Endodermal cell (in vitro differentiated cells): ENCODE data around the gene C11orf24. TPM values are rescaled to one million over a fixed set of nuclear protein-coding genes. Genes with fewer than 3 reads are reported as not detected.

Source experiments
- DNase-seq: peaks from one replicate; pipeline ENCODE4 v3.0.0-alpha.2; 2017
- H3K27ac ChIP-seq: 2 replicates; pipeline ENCODE4 v1.5.1; 2013; ENCODE audit warnings: mild to moderate bottlenecking, low read depth, low read length, moderate library complexity
- H3K27me3 ChIP-seq: 2 replicates; pipeline ENCODE4 v1.6.1; 2013; ENCODE audit warnings: mild to moderate bottlenecking, low read length, moderate library complexity; ENCODE audit not compliant: insufficient read depth, control insufficient read depth, poor library complexity, severe bottlenecking
- H3K36me3 ChIP-seq: 2 replicates; pipeline ENCODE4 v1.7.0; 2013; ENCODE audit warnings: mild to moderate bottlenecking, low read length, moderate library complexity; ENCODE audit not compliant: control insufficient read depth, insufficient read depth
- H3K4me1 ChIP-seq: one replicate; pipeline ENCODE4 v1.7.0; 2013; ENCODE audit warnings: low read length; ENCODE audit not compliant: control insufficient read depth, insufficient read depth
- H3K4me3 ChIP-seq: 2 replicates; pipeline ENCODE4 v1.5.1; 2013; ENCODE audit warnings: mild to moderate bottlenecking, low read length, moderate library complexity
- H3K9ac ChIP-seq: 2 replicates; pipeline ENCODE4 v1.6.1; 2013; ENCODE audit warnings: mild to moderate bottlenecking, low read length, moderate library complexity; ENCODE audit not compliant: poor library complexity, severe bottlenecking; ENCODE audit errors: extremely low read depth
- H3K9me3 ChIP-seq: 2 replicates; pipeline ENCODE4 v1.6.1; 2013; ENCODE audit warnings: mild to moderate bottlenecking, low read length, moderate library complexity; ENCODE audit not compliant: control insufficient read depth
- H3K27ac Mint-ChIP-seq: 2 replicates; pipeline ENCODE4 v1.8.0; 2020; ENCODE audit warnings: mixed read lengths
- H3K27me3 Mint-ChIP-seq: 2 replicates; pipeline ENCODE4 v1.8.0; 2021; ENCODE audit warnings: mild to moderate bottlenecking, mixed read lengths; ENCODE audit not compliant: insufficient read depth
- H3K36me3 Mint-ChIP-seq: 2 replicates; pipeline ENCODE4 v1.8.0; 2020; ENCODE audit warnings: low read depth, mixed read lengths
- H3K4me1 Mint-ChIP-seq: 2 replicates; pipeline ENCODE4 v1.8.0; 2020; ENCODE audit warnings: mixed read lengths
- H3K4me3 Mint-ChIP-seq: 2 replicates; pipeline ENCODE4 v1.8.0; 2020; ENCODE audit warnings: mild to moderate bottlenecking, moderate library complexity, mixed read lengths
- H3K9me3 Mint-ChIP-seq: 2 replicates; pipeline ENCODE4 v1.8.0; 2020; ENCODE audit warnings: mild to moderate bottlenecking, mixed read lengths
- WGBS, 2 experiments: methylation state at CpG; one replicate each; pipeline versions ENCODE4 v1.1.5 to v1.1.7; 2013; ENCODE audit warnings: missing lambda C conversion rate in 2 of 2, mixed read lengths in 1 of 2; ENCODE audit not compliant: insufficient coverage in 1 of 2, insufficient read length in 1 of 2; 5-methylcytosine and 5-hydroxymethylcytosine counted together
- total RNA-seq, 2 donors: library from RNA; stranded (reverse); fragmentation: NEBNext Ultra II Directional in 1 of 2; extraction: Animal tissue kit (Norgen Biotek cat#: 25700) in 1 of 2; gene quantifications; 2 replicates in 1 of 2; 3 replicates in 1 of 2; pipeline ENCODE4 v1.2.1, GENCODE V29; 2021
- TF ChIP-seq, protein P1 (sequence below): fragments of 200-600 bp; sonication (generic); conservative IDR thresholded peaks from 2 replicates; pipeline ENCODE4 v1.5.0; 2021; ENCODE audit warnings: antibody characterized with exemption, mild to moderate bottlenecking

The C11orf24 gene
- total RNA-seq, 2 donors from 2014 or later = 38.4 to 39.4 TPM

DNA sequence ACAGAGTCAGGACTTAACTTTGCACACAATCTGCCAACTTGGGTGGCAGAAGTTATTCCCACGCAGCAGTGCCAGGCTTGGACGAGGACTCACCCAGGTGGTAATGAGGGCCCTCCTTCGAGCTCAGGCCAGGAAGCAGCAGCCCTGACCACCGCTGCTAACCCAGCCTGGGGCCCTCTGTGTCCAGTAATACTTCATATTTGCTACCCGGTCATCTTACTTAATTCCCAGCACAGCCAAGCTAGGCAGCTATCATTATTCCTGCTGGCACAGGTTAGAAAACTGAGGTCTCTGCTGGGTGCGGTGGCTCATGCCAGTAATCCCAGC is 25.2 kb upstream of the C11orf24 start:
- Mint-ChIP-seq H3K36me3 (no peaks in the 10 kb centered on the region), H3K27ac (no peak overlapping the region), H3K27me3 (peaks cover 6% of the 10 kb centered on the region), H3K9me3 (no peaks in the 10 kb centered on the region), H3K4me3 (no peak overlapping the region), H3K4me1 (no peaks in the 10 kb centered on the region)
- no peaks in the 10 kb centered on the region for H3K27me3 ChIP-seq
- H3K9me3 ChIP-seq = no peaks in the 10 kb centered on the region
- H3K36me3 ChIP-seq = no peaks in the 10 kb centered on the region
- H3K4me3 ChIP-seq = no peak overlapping the region
- TF ChIP-seq, protein P1, sequence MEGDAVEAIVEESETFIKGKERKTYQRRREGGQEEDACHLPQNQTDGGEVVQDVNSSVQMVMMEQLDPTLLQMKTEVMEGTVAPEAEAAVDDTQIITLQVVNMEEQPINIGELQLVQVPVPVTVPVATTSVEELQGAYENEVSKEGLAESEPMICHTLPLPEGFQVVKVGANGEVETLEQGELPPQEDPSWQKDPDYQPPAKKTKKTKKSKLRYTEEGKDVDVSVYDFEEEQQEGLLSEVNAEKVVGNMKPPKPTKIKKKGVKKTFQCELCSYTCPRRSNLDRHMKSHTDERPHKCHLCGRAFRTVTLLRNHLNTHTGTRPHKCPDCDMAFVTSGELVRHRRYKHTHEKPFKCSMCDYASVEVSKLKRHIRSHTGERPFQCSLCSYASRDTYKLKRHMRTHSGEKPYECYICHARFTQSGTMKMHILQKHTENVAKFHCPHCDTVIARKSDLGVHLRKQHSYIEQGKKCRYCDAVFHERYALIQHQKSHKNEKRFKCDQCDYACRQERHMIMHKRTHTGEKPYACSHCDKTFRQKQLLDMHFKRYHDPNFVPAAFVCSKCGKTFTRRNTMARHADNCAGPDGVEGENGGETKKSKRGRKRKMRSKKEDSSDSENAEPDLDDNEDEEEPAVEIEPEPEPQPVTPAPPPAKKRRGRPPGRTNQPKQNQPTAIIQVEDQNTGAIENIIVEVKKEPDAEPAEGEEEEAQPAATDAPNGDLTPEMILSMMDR = no peak
- no peak overlapping the region for H3K9ac ChIP-seq
- WGBS, 2 experiments = 90 to 93% methylated on average over 5 to 6 of the region's 6 CpGs
- H3K27ac ChIP-seq = no peak overlapping the region
- H3K4me1 ChIP-seq = no peaks in the 10 kb centered on the region
- no peak for DNase-seq

DNA sequence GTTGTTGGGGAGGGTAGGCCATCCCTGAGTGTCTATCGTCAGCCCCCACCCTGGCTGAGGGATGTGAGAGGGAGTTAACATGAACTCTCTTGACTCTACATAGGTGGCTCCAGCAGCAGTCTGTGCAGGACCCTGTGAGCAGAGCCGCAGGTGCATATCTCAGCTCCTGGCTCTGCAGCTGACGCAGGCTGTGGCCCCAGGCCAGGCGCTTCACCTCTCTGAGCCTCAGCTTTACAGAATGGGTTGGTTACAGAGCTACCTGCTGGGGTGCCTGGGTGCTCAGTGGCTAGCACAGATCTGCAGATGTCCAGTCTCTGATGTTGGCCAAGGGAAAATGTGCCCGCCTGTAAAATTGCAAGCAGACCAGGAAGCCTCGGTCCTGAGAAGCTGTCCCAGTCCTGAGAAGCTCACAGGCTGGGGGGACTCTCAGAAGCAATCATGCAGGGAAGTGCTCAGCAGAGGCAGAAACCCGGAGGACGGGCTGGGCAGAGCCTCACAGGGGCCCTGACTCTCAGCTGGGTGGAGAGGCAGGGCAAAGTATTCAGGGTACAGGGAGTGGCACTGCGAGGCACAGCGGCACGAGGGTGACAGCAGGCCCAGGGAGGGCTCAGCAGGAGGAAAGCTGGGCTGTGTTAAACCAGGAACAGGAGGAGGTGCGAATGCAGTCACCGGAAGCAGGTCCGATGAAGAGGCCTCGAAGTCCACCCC is 24.7 kb upstream of the C11orf24 start:
- Histone ChIP-seq H3K9ac (no peak overlapping the region), H3K36me3 (no peaks in the 10 kb centered on the region), H3K4me3 (no peak overlapping the region), H3K4me1 (no peaks in the 10 kb centered on the region), H3K9me3 (no peaks in the 10 kb centered on the region), H3K27ac (no peak overlapping the region), H3K27me3 (no peaks in the 10 kb centered on the region)
- Mint-ChIP-seq H3K36me3 (no peaks in the 10 kb centered on the region), H3K9me3 (no peaks in the 10 kb centered on the region), H3K27ac (no peak overlapping the region), H3K4me1 (no peaks in the 10 kb centered on the region), H3K4me3 (no peak overlapping the region), H3K27me3 (peaks cover 6% of the 10 kb centered on the region)
- TF ChIP-seq, protein P1 = no peak
- DNase-seq = peak; percentile 40
- 91% methylated on average over 12 to 15 of the region's 15 CpGs for WGBS, 2 experiments

DNA sequence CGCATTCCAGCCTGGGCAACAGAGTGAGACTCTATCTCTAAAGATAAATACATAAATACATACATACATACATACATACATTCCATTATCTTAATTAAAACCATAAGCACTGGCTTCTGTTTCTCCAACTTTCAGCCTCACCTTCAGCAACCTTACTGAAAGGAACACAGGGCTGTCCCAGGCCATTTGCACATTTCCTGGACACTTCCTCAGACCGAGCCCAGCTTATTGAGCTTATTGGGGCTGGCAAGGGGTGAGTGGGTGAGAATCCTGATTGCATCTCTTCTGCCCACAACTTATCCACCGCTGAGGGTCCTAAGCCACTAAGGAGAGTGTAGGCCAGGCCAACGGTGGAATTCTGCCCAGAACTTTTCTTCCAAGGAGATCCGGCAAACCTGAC is 24.2 kb upstream of the C11orf24 start:
- H3K9me3 ChIP-seq = no peaks in the 10 kb centered on the region
- no peaks in the 10 kb centered on the region for H3K27me3 ChIP-seq
- Mint-ChIP-seq H3K9me3 (peaks cover 3% of the 10 kb centered on the region), H3K4me3 (no peak overlapping the region), H3K36me3 (no peaks in the 10 kb centered on the region), H3K27ac (no peak overlapping the region), H3K4me1 (no peaks in the 10 kb centered on the region), H3K27me3 (peaks cover 6% of the 10 kb centered on the region)
- TF ChIP-seq, protein P1 = no peak
- DNase-seq = no peak
- no peaks in the 10 kb centered on the region for H3K4me1 ChIP-seq
- WGBS, 2 experiments = 96 to 100% methylated on average over 3 to 5 of the region's 5 CpGs
- no peak overlapping the region for H3K27ac ChIP-seq
- no peak overlapping the region for H3K4me3 ChIP-seq
- H3K9ac ChIP-seq = no peak overlapping the region
- H3K36me3 ChIP-seq = no peaks in the 10 kb centered on the region
